Mucosa of stomach (tissue), 1 donor: ENCODE data around the gene AP4S1.
"Not testable (repeated sequence)": the region's sequence is repeated elsewhere in the genome, so short reads cannot be mapped to it uniquely, and the experiment has no call there.

Experiments
- H3K27me3 ChIP-seq: one replicate; pipeline ENCODE4 v1.7.0; 2013; ENCODE audit warnings: mild to moderate bottlenecking, low read length; ENCODE audit not compliant: control insufficient read depth, insufficient read depth
- H3K36me3 ChIP-seq: one replicate; pipeline ENCODE4 v1.7.0; 2013; ENCODE audit warnings: low read length; ENCODE audit not compliant: control insufficient read depth, insufficient read depth
- H3K4me1 ChIP-seq: one replicate; pipeline ENCODE4 v1.7.0; 2013; ENCODE audit warnings: mild to moderate bottlenecking, low read length; ENCODE audit not compliant: control insufficient read depth, insufficient read depth
- H3K4me3 ChIP-seq: one replicate; pipeline ENCODE4 v1.7.0; 2013; ENCODE audit warnings: low read length
- H3K9ac ChIP-seq: one replicate; pipeline ENCODE4 v1.7.0; 2013; ENCODE audit warnings: mild to moderate bottlenecking, low read length, moderate library complexity
- H3K9me3 ChIP-seq: one replicate; pipeline ENCODE4 v1.7.0; 2013; ENCODE audit warnings: mild to moderate bottlenecking, low read length, moderate library complexity; ENCODE audit not compliant: control insufficient read depth
- donor health status: Pancreatic carcinoma.

AP4S1 gene

GRCh38 chr14:30995689-30996088, 29.8 kb upstream of the AP4S1 start:
- no peaks in the 10 kb centered on the region for H3K36me3 ChIP-seq
- H3K9me3 ChIP-seq = no peaks in the 10 kb centered on the region
- no peak overlapping the region for H3K4me3 ChIP-seq
- no peaks in the 10 kb centered on the region for H3K27me3 ChIP-seq
- peaks cover 8% of the 10 kb centered on the region for H3K4me1 ChIP-seq
- H3K9ac ChIP-seq = no peak overlapping the region

GRCh38 chr14:30996892-30997659, 28.4 kb upstream of the AP4S1 start:
- Histone ChIP-seq H3K36me3 (no peaks in the 10 kb centered on the region), H3K4me3 (no peak overlapping the region), H3K27me3 (no peaks in the 10 kb centered on the region), H3K9ac (no peak overlapping the region), H3K4me1 (peaks cover 11% of the 10 kb centered on the region), H3K9me3 (no peaks in the 10 kb centered on the region)

DNA sequence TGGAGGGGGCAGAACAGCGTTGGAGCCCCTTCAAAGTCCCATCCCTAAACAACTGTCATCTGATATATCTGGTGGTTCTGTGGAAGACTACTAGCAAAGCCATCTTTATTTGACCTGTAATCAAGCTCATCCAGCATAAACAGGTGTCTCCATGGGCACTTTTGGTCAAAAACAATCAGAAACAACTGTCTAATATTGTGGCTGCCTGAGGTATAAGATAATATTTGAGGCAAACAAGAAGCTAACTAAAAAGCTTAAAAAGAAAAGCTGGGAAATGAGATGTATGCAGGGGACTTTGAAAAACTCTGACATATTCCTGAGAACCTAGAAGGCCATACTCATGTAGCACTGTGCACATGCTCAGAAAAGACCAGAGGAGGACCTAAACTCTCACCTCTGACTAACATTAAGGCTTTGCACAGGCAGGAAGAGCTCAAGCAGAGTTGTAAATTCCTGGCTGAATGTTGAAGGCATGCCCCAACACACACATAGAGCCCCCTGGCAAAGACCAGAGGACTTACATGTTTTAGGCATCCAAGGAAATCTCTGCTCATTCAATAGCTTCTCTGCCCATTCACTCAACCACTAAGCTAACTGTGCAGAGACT, 27.2 kb upstream of the AP4S1 start:
- no peaks in the 10 kb centered on the region for H3K36me3 ChIP-seq
- H3K4me1 ChIP-seq = peaks cover 11% of the 10 kb centered on the region
- no peak overlapping the region for H3K4me3 ChIP-seq
- no peaks in the 10 kb centered on the region for H3K9me3 ChIP-seq
- H3K9ac ChIP-seq = no peak overlapping the region
- H3K27me3 ChIP-seq = no peaks in the 10 kb centered on the region

DNA sequence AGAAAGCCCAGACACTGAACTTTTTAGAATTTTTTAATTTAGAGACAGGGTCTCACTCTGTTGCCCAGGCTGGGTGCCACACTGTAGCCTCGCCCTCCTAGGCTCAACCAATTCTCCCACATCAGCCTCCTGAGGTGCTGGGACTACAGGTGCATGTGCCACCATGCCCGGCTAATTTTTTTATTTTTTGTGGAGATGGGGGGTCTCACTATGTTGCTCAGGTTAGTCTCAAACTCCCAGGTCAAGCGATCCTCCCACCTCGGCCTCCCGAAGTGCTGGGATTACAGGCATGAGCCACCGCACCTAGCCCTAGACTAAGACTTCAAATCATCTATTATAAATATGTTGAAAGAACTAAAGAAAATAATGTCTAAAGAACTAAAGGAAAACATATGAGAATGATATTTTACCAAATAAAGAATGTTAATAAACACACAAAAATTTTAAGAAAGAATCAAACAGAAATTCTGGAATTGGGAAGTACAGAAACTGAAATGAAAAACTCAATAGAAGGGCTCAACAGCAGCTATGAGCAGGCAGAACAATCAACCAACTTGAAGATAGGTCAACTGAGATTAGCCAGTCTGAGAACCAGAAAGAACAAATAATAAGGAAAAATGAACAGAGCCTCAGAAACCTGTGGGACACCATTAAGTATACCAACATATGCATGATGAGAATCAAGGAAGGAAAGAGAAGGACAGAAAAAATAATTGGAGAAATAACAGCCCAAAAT, 26.2 kb upstream of the AP4S1 start:
- Histone ChIP-seq H3K4me1 (peaks cover 11% of the 10 kb centered on the region), H3K9ac (no peak overlapping the region), H3K4me3 (no peak overlapping the region), H3K36me3 (no peaks in the 10 kb centered on the region), H3K27me3 (no peaks in the 10 kb centered on the region), H3K9me3 (no peaks in the 10 kb centered on the region)

DNA sequence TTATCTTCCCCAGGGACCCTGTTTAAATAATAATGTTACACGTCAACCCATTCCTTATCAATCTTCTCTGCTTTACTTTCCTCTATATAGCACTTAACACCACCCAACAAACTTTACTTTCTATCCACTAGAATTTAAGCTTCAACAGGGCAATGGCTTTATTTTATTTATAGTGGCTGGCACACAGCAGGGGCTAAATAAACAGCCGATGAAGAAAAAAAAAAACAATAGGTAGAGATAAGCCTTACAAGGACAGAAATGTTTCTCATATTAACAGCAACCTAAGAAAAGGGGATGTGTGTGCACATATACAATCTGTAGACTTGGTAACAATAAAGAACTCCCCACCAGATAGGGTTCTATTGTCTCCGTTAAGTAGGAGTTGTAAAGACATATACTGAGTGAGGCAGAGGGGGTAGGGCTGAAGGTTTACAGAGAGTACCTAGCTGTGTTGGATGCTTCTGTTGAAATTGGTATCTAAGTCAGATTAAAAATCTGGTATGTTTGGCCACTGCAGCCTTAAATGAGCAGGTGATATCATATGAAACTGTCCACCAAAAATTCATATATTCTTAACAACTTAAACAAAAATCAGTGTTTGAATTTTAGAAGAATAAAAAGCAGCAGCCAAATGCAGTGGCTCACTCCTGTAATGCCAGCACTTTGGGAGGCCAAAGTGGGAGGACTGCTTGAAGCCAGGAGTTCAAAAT, 24.7 kb upstream of the AP4S1 start:
- no peaks in the 10 kb centered on the region for H3K9me3 ChIP-seq
- no peaks in the 10 kb centered on the region for H3K27me3 ChIP-seq
- H3K36me3 ChIP-seq = no peaks in the 10 kb centered on the region
- peaks cover 6% of the 10 kb centered on the region for H3K4me1 ChIP-seq
- H3K9ac ChIP-seq = no peak overlapping the region
- no peak overlapping the region for H3K4me3 ChIP-seq

DNA sequence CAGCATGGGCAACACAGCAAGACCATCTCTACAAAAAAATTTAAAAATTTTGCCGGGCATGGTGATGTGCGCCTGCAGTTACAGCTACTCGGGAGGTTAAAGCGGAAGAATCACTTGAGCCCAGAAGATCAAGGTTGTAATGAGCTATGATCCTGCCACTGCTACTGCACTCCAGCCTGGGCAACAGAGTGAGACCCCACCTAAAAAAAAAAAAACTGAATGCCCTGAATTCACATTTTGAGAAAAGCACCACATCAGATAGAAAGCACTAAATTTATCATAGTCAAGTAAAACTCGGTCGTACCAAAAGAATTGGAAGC, 24.1 kb upstream of the AP4S1 start:
- peaks cover 6% of the 10 kb centered on the region for H3K4me1 ChIP-seq
- H3K9me3 ChIP-seq = no peaks in the 10 kb centered on the region
- H3K9ac ChIP-seq = no peak overlapping the region
- no peaks in the 10 kb centered on the region for H3K27me3 ChIP-seq
- no peak overlapping the region for H3K4me3 ChIP-seq
- H3K36me3 ChIP-seq = no peaks in the 10 kb centered on the region

DNA sequence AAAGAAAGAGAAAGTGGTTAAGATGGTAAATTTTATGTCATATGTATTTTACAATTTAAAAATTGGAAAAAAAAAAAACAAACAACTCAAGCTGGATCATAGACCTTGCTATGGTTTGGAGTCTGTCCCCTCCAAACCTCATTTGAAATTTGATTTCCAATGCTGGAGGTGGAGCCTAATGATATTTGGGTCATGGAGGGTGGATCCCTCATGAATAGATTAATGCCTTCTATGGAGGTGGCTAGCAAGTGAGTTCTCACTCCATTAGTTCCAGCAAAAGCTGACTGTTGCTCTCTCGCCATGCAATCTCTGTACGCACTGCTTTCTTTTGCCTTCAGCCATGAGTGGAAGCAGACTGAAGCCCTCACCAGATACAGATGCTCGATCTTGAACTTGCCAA, 22.2 kb upstream of the AP4S1 start:
- H3K9me3 ChIP-seq = no peaks in the 10 kb centered on the region
- H3K9ac ChIP-seq = no peak overlapping the region
- H3K27me3 ChIP-seq = no peaks in the 10 kb centered on the region
- H3K36me3 ChIP-seq = no peaks in the 10 kb centered on the region
- H3K4me3 ChIP-seq = no peak overlapping the region
- peaks cover 6% of the 10 kb centered on the region for H3K4me1 ChIP-seq

GRCh38 chr14:31004007-31004406, 21.4 kb upstream of the AP4S1 start:
- H3K9ac ChIP-seq, H3K4me1 ChIP-seq, H3K36me3 ChIP-seq, H3K4me3 ChIP-seq, H3K9me3 ChIP-seq, H3K27me3 ChIP-seq: not testable (repeated sequence)

DNA sequence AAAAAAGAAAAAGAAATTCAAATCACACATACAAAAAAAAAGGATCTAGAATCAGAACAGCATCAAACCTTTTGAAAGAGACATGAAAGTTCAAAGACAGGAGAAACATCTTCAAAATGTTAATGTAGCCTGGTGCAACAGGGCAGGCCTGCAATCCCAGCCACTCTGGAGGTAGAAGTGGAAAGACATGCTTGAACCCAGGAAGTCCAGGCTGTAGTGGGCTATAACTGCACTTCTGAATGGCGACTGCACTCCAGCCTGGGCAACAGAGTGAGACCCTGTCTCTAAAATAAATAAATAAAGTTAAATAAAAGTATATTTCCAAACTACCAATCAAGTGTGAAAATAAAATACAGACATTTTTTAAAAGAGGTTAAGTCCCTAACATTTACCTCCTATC, 18.7 kb upstream of the AP4S1 start:
- Histone ChIP-seq H3K9ac (no peak overlapping the region), H3K4me3 (no peak overlapping the region), H3K36me3 (no peaks in the 10 kb centered on the region), H3K27me3 (no peaks in the 10 kb centered on the region), H3K9me3 (no peaks in the 10 kb centered on the region), H3K4me1 (no peaks in the 10 kb centered on the region)

GRCh38 chr14:31009836-31010574, 15.4 kb upstream of the AP4S1 start:
- Histone ChIP-seq H3K4me3 (no peak overlapping the region), H3K9me3 (no peaks in the 10 kb centered on the region), H3K4me1 (peaks cover 1% of the 10 kb centered on the region), H3K9ac (no peak overlapping the region), H3K36me3 (no peaks in the 10 kb centered on the region), H3K27me3 (no peaks in the 10 kb centered on the region)

- H3K27me3 ChIP-seq = no peaks in the 10 kb centered on the region
- H3K4me3 ChIP-seq = no peak overlapping the region
- H3K9ac ChIP-seq = no peak overlapping the region
- H3K36me3 ChIP-seq = no peaks in the 10 kb centered on the region
- no peaks in the 10 kb centered on the region for H3K9me3 ChIP-seq
- H3K4me1 ChIP-seq = peaks cover 7% of the 10 kb centered on the region
These were observed 14.5 kb upstream of the AP4S1 start for GRCh38 chr14:31010935-31011334.
